GM21786 (cell line): ENCODE data around the gene CNNM4.

Source experiments
- ATAC-seq: cut with Tn5 transposase; IDR thresholded peaks from one replicate; pipeline ENCODE4 v1.9.1; 2021; ENCODE audit not compliant: unreplicated experiment

The CNNM4 gene

GRCh38 chr2:96856776-96857666 is 96.3 kb downstream of the CNNM4 start:
- peak; percentile 18 for ATAC-seq

GRCh38 chr2:96857667-96858372 is 97.1 kb downstream of the CNNM4 start, which contains the start of gene ANKRD39:
Gene ANKRD39 (minus strand): TSS chr2:96858016. CDS start chr2:96857987, 29 bp downstream.
- ATAC-seq: peak; percentile 91

- no peak for ATAC-seq
Observed at GRCh38 chr2:96859099-96859649, 98.5 kb downstream of the CNNM4 start.

DNA sequence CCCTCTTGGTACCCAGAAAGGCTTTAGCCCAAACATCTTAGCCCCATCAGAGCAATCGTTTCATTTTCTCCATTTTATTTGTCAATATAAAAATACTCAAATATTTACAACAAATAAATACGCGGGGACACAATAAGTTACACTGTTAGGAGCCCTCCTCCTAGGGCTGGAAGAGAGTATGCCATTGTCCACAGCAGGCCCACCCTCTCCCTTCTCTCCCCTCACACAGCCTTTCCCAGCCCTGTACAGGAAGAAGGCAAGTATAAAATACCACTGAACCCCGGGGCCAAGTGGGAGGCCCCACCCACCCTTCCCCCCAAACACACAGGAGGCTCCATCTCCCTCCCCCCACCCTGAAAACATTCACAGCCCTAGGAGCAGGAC is 99.0 kb downstream of the CNNM4 start:
- no peak for ATAC-seq

DNA sequence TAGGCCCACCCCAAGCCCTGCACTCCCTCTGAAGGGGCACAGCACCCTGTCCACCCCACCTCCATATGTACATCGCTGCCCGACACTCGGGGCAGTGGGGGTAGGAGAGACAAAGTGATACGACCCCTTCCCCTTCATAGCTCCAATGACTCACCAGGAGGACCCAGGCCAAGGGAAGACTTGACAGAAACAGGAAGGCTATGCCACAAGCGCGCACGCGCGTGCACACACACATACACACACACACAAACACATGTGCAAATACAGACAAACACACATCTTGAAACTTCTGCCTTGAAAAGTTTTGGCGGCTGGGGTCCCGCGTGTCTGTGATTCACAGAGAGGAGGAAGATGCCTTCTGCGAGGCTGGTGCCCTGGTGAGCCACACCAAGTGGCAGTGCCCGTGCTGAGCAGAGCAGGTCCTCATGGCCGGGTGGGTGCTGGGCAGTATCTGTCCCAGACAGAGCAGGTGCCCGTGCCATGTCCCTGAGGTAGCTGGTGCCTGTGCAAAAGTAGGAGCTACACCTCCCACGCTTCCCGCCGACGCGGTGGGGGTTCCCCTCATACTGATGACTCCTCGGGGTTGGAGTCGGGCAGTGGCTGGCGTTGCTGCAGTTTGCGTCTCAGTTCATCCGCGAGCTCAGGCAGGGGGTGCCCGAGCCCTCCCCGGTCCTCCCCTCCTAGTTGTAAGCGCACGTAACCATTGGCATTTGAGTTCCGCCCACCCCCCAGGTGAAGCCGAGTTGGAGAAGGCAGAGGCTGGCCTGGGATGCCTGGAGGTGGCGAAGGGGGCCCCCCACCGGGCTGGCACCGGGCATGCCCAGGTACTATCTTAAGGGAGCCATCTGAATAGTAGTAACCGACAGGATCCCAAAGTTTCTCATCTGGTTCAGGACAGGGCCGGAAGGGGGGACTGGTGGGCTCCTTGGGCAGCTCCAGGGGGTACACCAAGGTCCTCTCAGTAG is 99.6 kb downstream of the CNNM4 start:
- ATAC-seq: no peak

GRCh38 chr2:96861074-96861473 is 100.4 kb downstream of the CNNM4 start:
- ATAC-seq: no peak
